Astrocyte (in vitro differentiated cells and primary cell): ENCODE measurements around the gene RAD51B.
"Not testable (repeated sequence)": the region's sequence is repeated elsewhere in the genome, so short reads cannot be mapped to it uniquely, and the experiment has no call there.

ENCODE experiments used
- EZH2 ChIP-seq: IDR thresholded peaks from 2 replicates; pipeline ENCODE4 v1.6.1; 2012; ENCODE audit warnings: mild to moderate bottlenecking, low read length, inconsistent platforms; ENCODE audit not compliant: insufficient read depth
- TF ChIP-seq, protein P1 (sequence below): IDR thresholded peaks from 2 replicates; pipeline ENCODE4 v1.5.1; 2011; ENCODE audit warnings: low read depth, mild to moderate bottlenecking, inconsistent platforms, low read length, moderate library complexity; ENCODE audit not compliant: insufficient read depth

GRCh38 chr14:68434173-68434572 is 614.6 kb downstream of the RAD51B start:
- TF ChIP-seq, protein P1, sequence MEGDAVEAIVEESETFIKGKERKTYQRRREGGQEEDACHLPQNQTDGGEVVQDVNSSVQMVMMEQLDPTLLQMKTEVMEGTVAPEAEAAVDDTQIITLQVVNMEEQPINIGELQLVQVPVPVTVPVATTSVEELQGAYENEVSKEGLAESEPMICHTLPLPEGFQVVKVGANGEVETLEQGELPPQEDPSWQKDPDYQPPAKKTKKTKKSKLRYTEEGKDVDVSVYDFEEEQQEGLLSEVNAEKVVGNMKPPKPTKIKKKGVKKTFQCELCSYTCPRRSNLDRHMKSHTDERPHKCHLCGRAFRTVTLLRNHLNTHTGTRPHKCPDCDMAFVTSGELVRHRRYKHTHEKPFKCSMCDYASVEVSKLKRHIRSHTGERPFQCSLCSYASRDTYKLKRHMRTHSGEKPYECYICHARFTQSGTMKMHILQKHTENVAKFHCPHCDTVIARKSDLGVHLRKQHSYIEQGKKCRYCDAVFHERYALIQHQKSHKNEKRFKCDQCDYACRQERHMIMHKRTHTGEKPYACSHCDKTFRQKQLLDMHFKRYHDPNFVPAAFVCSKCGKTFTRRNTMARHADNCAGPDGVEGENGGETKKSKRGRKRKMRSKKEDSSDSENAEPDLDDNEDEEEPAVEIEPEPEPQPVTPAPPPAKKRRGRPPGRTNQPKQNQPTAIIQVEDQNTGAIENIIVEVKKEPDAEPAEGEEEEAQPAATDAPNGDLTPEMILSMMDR: not testable (repeated sequence)
- not testable (repeated sequence) for TF ChIP-seq EZH2
